Psoas muscle (tissue), 8 donors: ENCODE data around the gene FGFR3. TPM values are rescaled to one million over a fixed set of nuclear protein-coding genes. Genes with fewer than 3 reads are reported as not detected.
A peak's percentile ranks its signal among the peaks of the same experiment; 100 is the strongest.

Experiments used
- ATAC-seq, 4 donors: fragments of 200-7000 bp; cut with Tn5 transposase; one replicate each; pipeline ENCODE4 v1.9.1; 2020; ENCODE audit warnings: moderate library complexity in 3 of 4, mild to moderate bottlenecking in 2 of 4
- DNase-seq, 2 donors: peaks; one replicate each; pipeline ENCODE4 v3.0.0-alpha.2; 2020
- H3K27ac ChIP-seq: fragments of 200-600 bp; one replicate; pipeline ENCODE4 v1.8.0; 2022
- H3K27me3 ChIP-seq, 3 donors: fragments of 200-600 bp in 1 of 3; one replicate each; pipeline versions ENCODE4 v1.6.1 to v1.8.0; 2013 to 2022; ENCODE audit warnings: low read length in 2 of 3, mild to moderate bottlenecking in 2 of 3, moderate library complexity in 1 of 3; ENCODE audit not compliant: insufficient read depth in 3 of 3
- H3K36me3 ChIP-seq, 2 donors: fragments of 200-600 bp in 1 of 2; one replicate each; pipeline versions ENCODE4 v1.6.1 to v1.8.0; 2013 to 2022; ENCODE audit warnings: low read depth in 1 of 2, mild to moderate bottlenecking in 1 of 2, moderate library complexity in 1 of 2; ENCODE audit not compliant: insufficient read depth in 1 of 2
- H3K4me1 ChIP-seq: fragments of 200-600 bp; one replicate; pipeline ENCODE4 v1.8.0; 2022
- H3K4me3 ChIP-seq: fragments of 200-600 bp; one replicate; pipeline ENCODE4 v1.8.0; 2022; ENCODE audit warnings: mild to moderate bottlenecking
- H3K9me3 ChIP-seq: fragments of 200-600 bp; one replicate; pipeline ENCODE4 v1.8.0; 2022
- WGBS, 3 donors: extraction: QIAGEN DNeasy Blood & Tissue Kit; methylation state at CpG; one replicate each; pipeline versions ENCODE4 v1.1.6 to v1.1.7; 2013; 5-methylcytosine and 5-hydroxymethylcytosine counted together
- intact Hi-C, 2 donors: fragments of 100-400 bp; cut with DNase I; formaldehyde crosslinking; loops; one replicate each; pipeline versions ENCODE4 v1.11.0 to v1.14.2; 2022
- polyA plus RNA-seq, 3 donors: library from polyadenylated mRNA; stranded (reverse); fragments of 200-250 nt; gene quantifications; one replicate each; pipeline ENCODE4 v1.2.3, GENCODE V29; 2013
- total RNA-seq, 4 donors: library from RNA; stranded (reverse); fragmentation: NEBNext Ultra II Directional in 2 of 4; extraction: Animal tissue kit (Norgen Biotek cat#: 25700) in 2 of 4; gene quantifications; one replicate each; pipeline versions ENCODE4 v1.2.1 to v1.2.4, GENCODE V29; 2021 to 2023
- TF ChIP-seq, protein P1 (sequence below): fragments of 200-600 bp; IDR thresholded peaks from one replicate; pipeline ENCODE4 v1.8.0; 2022; ENCODE audit warnings: antibody characterized with exemption
- donor health status: healthy with polysubstance abuse.
- donor health status: DM: no; HTN: no; CAD: no; lungs with moderate emphysema.
- donor health status: Bipolar disorder and iron deficiency.
- donor health status: healthy.
- donor health status: DM: yes; HTN: yes; CAD: no.
- donor health status: DM: no; HTN: no; CAD: no.
- donor health status: DM: no; HTN: no; CAD: no.
- donor health status: DM: yes; HTN: yes; CAD: no.

The FGFR3 gene
- total and polyA plus RNA-seq, 7 donors = 0.17 to 1.1 (median 0.30) TPM

DNA sequence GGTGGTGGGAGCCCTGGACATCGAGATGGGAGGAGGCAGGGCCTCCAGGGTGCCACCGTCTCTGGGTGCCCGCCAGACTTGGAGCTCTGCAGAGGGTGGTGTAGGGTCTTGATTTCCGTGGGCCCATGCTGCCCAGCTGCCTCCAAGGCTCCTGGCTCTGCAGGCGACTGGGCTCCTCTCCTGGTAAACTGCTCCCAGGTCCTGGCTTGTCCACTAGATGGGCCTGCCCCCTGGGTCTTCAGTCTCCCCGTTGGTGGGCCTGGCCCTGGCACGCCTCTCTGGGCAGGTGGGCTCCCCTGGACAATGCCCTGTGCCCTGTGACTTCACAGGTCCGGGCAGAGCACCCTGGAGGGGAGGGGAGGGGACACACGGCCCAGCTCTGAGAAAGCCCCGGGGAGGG lies 7.7 kb downstream of the FGFR3 start:
- intact Hi-C loops = no loop called here
- WGBS, 3 donors = 75 to 80% (median 75%) methylated on average over 9 to 10 of the region's 10 CpGs

DNA sequence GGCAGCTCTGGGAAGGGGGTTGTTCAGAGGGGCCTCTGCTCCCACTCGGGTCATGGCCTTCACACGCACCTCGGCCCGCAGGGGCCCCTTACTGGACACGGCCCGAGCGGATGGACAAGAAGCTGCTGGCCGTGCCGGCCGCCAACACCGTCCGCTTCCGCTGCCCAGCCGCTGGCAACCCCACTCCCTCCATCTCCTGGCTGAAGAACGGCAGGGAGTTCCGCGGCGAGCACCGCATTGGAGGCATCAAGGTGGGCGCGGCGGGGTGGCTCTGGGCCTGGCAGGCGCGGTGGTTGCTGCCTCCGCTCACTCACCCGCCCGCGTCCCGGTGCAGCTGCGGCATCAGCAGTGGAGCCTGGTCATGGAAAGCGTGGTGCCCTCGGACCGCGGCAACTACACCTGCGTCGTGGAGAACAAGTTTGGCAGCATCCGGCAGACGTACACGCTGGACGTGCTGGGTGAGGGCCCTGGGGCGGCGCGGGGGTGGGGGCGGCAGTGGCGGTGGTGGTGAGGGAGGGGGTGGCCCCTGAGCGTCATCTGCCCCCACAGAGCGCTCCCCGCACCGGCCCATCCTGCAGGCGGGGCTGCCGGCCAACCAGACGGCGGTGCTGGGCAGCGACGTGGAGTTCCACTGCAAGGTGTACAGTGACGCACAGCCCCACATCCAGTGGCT lies 8.3 kb downstream of the FGFR3 start:
- peaks cover 0 to 47% (median 4%) of the 10 kb centered on the region in 3 donors for H3K27me3 ChIP-seq

More for the DNA sequence above, 7.7 kb downstream of the FGFR3 start:
- Histone ChIP-seq H3K4me3 (no peak overlapping the region), H3K27ac (no peak overlapping the region), H3K4me1 (no peaks in the 10 kb centered on the region), H3K36me3 (no peaks in the 10 kb centered on the region), H3K9me3 (no peaks in the 10 kb centered on the region), H3K27me3 (peaks cover 0 to 53% (median 9%) of the 10 kb centered on the region in 3 donors)
- TF ChIP-seq, protein P1, sequence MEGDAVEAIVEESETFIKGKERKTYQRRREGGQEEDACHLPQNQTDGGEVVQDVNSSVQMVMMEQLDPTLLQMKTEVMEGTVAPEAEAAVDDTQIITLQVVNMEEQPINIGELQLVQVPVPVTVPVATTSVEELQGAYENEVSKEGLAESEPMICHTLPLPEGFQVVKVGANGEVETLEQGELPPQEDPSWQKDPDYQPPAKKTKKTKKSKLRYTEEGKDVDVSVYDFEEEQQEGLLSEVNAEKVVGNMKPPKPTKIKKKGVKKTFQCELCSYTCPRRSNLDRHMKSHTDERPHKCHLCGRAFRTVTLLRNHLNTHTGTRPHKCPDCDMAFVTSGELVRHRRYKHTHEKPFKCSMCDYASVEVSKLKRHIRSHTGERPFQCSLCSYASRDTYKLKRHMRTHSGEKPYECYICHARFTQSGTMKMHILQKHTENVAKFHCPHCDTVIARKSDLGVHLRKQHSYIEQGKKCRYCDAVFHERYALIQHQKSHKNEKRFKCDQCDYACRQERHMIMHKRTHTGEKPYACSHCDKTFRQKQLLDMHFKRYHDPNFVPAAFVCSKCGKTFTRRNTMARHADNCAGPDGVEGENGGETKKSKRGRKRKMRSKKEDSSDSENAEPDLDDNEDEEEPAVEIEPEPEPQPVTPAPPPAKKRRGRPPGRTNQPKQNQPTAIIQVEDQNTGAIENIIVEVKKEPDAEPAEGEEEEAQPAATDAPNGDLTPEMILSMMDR = no peak
- no peak for DNase-seq
- ATAC-seq = no peak

DNA sequence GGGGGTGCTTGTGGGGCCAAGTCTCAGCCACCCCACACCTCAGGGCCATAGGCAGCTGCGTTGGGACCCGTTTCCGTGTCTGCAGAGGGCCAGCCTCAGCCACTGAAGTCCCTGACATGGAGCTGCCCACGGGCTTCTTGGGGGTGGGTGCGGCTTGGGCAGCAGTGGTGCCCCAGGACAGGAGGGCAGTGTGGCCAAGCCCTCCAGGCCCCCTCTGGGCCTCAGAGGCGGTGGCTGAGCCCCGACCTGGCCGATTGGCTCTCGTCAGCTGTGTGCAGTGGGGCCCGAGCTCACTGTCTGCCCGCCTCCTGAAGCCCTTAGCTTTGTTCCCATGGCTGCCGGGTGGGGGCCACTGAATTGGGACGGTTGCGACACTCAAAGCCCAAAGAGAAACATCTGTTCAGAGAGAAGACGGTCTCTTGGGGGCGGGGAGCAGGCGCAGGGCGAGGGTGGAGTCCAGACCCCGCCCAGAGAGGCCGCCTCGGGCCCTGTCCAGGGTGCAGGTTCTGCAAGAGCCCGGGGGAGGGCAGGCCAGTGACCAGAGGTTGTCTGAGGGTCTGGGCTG lies 9.1 kb downstream of the FGFR3 start:
- 35 to 71% (median 41%) methylated on average over 22 of the region's 22 CpGs for WGBS, 3 donors

More for the DNA sequence above, 8.3 kb downstream of the FGFR3 start:
- ATAC-seq (no peak), DNase-seq (no peak)
- Histone ChIP-seq H3K4me3 (no peak overlapping the region), H3K9me3 (no peaks in the 10 kb centered on the region), H3K27ac (no peak overlapping the region), H3K4me1 (no peaks in the 10 kb centered on the region), H3K36me3 (no peaks in the 10 kb centered on the region)
- WGBS, 3 donors = 94 to 95% (median 94%) methylated on average over 56 of the region's 56 CpGs
- intact Hi-C loops = no loop called here
- TF ChIP-seq, protein P1 = no peak

GRCh38 chr4:1802720-1803522 lies 9.8 kb downstream of the FGFR3 start:
- Histone ChIP-seq H3K9me3 (no peaks in the 10 kb centered on the region), H3K4me1 (no peaks in the 10 kb centered on the region), H3K4me3 (no peak overlapping the region), H3K36me3 (no peaks in the 10 kb centered on the region), H3K27me3 (peaks cover 0 to 32% (median 2%) of the 10 kb centered on the region in 3 donors), H3K27ac (no peak overlapping the region)
- ATAC-seq (no peak), DNase-seq (no peak)
- intact Hi-C loops = no loop called here
- TF ChIP-seq, protein P1 = no peak
- 83 to 88% (median 86%) methylated on average over 67 to 71 of the region's 71 CpGs for WGBS, 3 donors

More for the DNA sequence above, 9.1 kb downstream of the FGFR3 start:
- Histone ChIP-seq H3K9me3 (no peaks in the 10 kb centered on the region), H3K4me3 (no peak overlapping the region), H3K27ac (no peak overlapping the region), H3K27me3 (peaks cover 0 to 38% (median 2%) of the 10 kb centered on the region in 3 donors), H3K36me3 (no peaks in the 10 kb centered on the region), H3K4me1 (no peaks in the 10 kb centered on the region)
- intact Hi-C loops = no loop called here
- TF ChIP-seq, protein P1 = no peak
- DNase-seq (peak in 1 of 2 donors; percentile 72), ATAC-seq (peak in 1 of 4 donors; percentile 30)
